T-helper 2 cell (primary cell): ENCODE results near the gene MYO1B.

Experiments used
- DNase-seq, 5 experiments: peaks; one replicate each; pipeline versions ENCODE4 v3.0.0 to v3.0.0-alpha.2; 2012 to 2022
- total RNA-seq, 2 donors: gene quantifications; one replicate each; lab custom pipeline; 2026; lab: John Stamatoyannopoulos, UW

MYO1B gene
- total RNA-seq: 0.62 to 2.8 reads per million in 2 donors

- peak in 4 of 5 experiments; percentile 6 to 53 (median 26) for DNase-seq
Observed at GRCh38 chr2:191245046-191245868, at the start of gene MYO1B. Gene MYO1B (plus strand): TSS chr2:191245404. CDS start chr2:191276896, 31,492 bp downstream.

- no peak for DNase-seq
Observed at GRCh38 chr2:191197096-191197495, 48.1 kb upstream of the MYO1B start.

GRCh38 chr2:191198271-191198670, 46.9 kb upstream of the MYO1B start:
- no peak for DNase-seq

- DNase-seq: no peak
Observed at GRCh38 chr2:191199929-191200512, 45.2 kb upstream of the MYO1B start.

- DNase-seq: no peak
Observed at GRCh38 chr2:191200910-191201309, 44.3 kb upstream of the MYO1B start.

GRCh38 chr2:191202209-191202721, 42.9 kb upstream of the MYO1B start:
- DNase-seq: no peak

GRCh38 chr2:191202881-191203397, 42.3 kb upstream of the MYO1B start:
- DNase-seq: no peak

GRCh38 chr2:191204433-191204832, 40.8 kb upstream of the MYO1B start:
- DNase-seq: peak in 1 of 5 experiments; percentile 43

GRCh38 chr2:191206613-191207471, 38.4 kb upstream of the MYO1B start:
- peak in 2 of 5 experiments; percentile 34 to 75 for DNase-seq

- DNase-seq: no peak
Observed at GRCh38 chr2:191209340-191209739, 35.9 kb upstream of the MYO1B start.

GRCh38 chr2:191212119-191212518, 33.1 kb upstream of the MYO1B start:
- DNase-seq: no peak

- DNase-seq: no peak
Observed at GRCh38 chr2:191213333-191213732, 31.9 kb upstream of the MYO1B start.

- DNase-seq: no peak
Observed at GRCh38 chr2:191215230-191215629, 30.0 kb upstream of the MYO1B start.

- DNase-seq: no peak
Observed at GRCh38 chr2:191215666-191216065, 29.5 kb upstream of the MYO1B start.

GRCh38 chr2:191217580-191217979, 27.6 kb upstream of the MYO1B start:
- DNase-seq: no peak

- DNase-seq: peak in 1 of 5 experiments; percentile 31
Observed at GRCh38 chr2:191218292-191218898, 26.8 kb upstream of the MYO1B start.

- DNase-seq: no peak
Observed at GRCh38 chr2:191220671-191221070, 24.5 kb upstream of the MYO1B start.

- DNase-seq: no peak
Observed at GRCh38 chr2:191221666-191222065, 23.5 kb upstream of the MYO1B start.

- no peak for DNase-seq
Observed at GRCh38 chr2:191222507-191222906, 22.7 kb upstream of the MYO1B start.

GRCh38 chr2:191222952-191223351, 22.3 kb upstream of the MYO1B start:
- DNase-seq: no peak

GRCh38 chr2:191225126-191225525, 20.1 kb upstream of the MYO1B start:
- no peak for DNase-seq

GRCh38 chr2:191225690-191226089, 19.5 kb upstream of the MYO1B start:
- no peak for DNase-seq
